Jurkat, Clone E6-1 (cell line): ENCODE data around the gene SLC25A10.

Source experiments
- DNase-seq: peaks from one replicate; pipeline ENCODE4 v3.0.0-alpha.2; 2011; ENCODE audit warnings: low read depth, low spot score
- H3K4me3 ChIP-seq: 2 replicates; pipeline ENCODE4 v1.5.1; 2011; ENCODE audit warnings: mild to moderate bottlenecking, low read length, control low read depth, moderate library complexity

SLC25A10 gene

GRCh38 chr17:81715872-81716673, 4.0 kb downstream of the SLC25A10 start:
- no peak for DNase-seq
- H3K4me3 ChIP-seq, result no peak overlapping the region

- no peak overlapping the region for H3K4me3 ChIP-seq
- no peak for DNase-seq
Measured at GRCh38 chr17:81716674-81716996, 4.6 kb downstream of the SLC25A10 start.

GRCh38 chr17:81717049-81717765, 5.1 kb downstream of the SLC25A10 start:
- no peak for DNase-seq
- H3K4me3 ChIP-seq, result no peak overlapping the region

GRCh38 chr17:81717766-81718089, 5.6 kb downstream of the SLC25A10 start:
- DNase-seq, result no peak
- H3K4me3 ChIP-seq, result no peak overlapping the region

- no peak for DNase-seq
- H3K4me3 ChIP-seq, result no peak overlapping the region
Measured at GRCh38 chr17:81719410-81720266, 7.6 kb downstream of the SLC25A10 start.

GRCh38 chr17:81720267-81721071, 8.4 kb downstream of the SLC25A10 start:
- H3K4me3 ChIP-seq, result no peak overlapping the region
- DNase-seq, result no peak

- no peak overlapping the region for H3K4me3 ChIP-seq
- no peak for DNase-seq
Measured at GRCh38 chr17:81722184-81723120, 10.4 kb downstream of the SLC25A10 start.

- DNase-seq, result no peak
- H3K4me3 ChIP-seq, result no peak overlapping the region
Measured at GRCh38 chr17:81723651-81724209, 11.6 kb downstream of the SLC25A10 start.

GRCh38 chr17:81725439-81725838, 13.4 kb downstream of the SLC25A10 start:
- DNase-seq, result no peak
- no peak overlapping the region for H3K4me3 ChIP-seq

- no peak overlapping the region for H3K4me3 ChIP-seq
- DNase-seq, result no peak
Measured at GRCh38 chr17:81726004-81726403, 13.9 kb downstream of the SLC25A10 start.

- no peak for DNase-seq
Measured at GRCh38 chr17:81727324-81728031, 15.4 kb downstream of the SLC25A10 start.

GRCh38 chr17:81733507-81734404, 21.7 kb downstream of the SLC25A10 start:
- DNase-seq, result no peak
- H3K4me3 ChIP-seq, result no peak overlapping the region

More at GRCh38 chr17:81727324-81728031, 15.4 kb downstream of the SLC25A10 start:
- H3K4me3 ChIP-seq, result no peak overlapping the region

- no peak overlapping the region for H3K4me3 ChIP-seq
- no peak for DNase-seq
Measured at GRCh38 chr17:81734405-81735263, 22.6 kb downstream of the SLC25A10 start.

- no peak for DNase-seq
- H3K4me3 ChIP-seq, result peak overlapping the region; percentile 29
Measured at GRCh38 chr17:81735264-81736102, 23.4 kb downstream of the SLC25A10 start.
